A673 (cell line): ENCODE results near the gene EEF1AKMT3.

ENCODE experiments used
- EZH2 ChIP-seq: fragments of 200-600 bp; sonication (generic); IDR thresholded peaks from 2 replicates; pipeline ENCODE4 v1.6.1; 2017; ENCODE audit warnings: borderline replicate concordance, low read depth, mild to moderate bottlenecking, mixed read lengths, antibody characterized with exemption, low read length; ENCODE audit not compliant: poor library complexity, severe bottlenecking
- TF ChIP-seq, protein P1 (sequence below): fragments of 300-800, 200-600 bp; sonication (generic); conservative IDR thresholded peaks from 2 replicates; pipeline ENCODE4 v1.5.1; 2017; ENCODE audit warnings: low read depth, mild to moderate bottlenecking, antibody characterized with exemption, low read length, moderate library complexity, mixed read lengths

- TF ChIP-seq, protein P1, sequence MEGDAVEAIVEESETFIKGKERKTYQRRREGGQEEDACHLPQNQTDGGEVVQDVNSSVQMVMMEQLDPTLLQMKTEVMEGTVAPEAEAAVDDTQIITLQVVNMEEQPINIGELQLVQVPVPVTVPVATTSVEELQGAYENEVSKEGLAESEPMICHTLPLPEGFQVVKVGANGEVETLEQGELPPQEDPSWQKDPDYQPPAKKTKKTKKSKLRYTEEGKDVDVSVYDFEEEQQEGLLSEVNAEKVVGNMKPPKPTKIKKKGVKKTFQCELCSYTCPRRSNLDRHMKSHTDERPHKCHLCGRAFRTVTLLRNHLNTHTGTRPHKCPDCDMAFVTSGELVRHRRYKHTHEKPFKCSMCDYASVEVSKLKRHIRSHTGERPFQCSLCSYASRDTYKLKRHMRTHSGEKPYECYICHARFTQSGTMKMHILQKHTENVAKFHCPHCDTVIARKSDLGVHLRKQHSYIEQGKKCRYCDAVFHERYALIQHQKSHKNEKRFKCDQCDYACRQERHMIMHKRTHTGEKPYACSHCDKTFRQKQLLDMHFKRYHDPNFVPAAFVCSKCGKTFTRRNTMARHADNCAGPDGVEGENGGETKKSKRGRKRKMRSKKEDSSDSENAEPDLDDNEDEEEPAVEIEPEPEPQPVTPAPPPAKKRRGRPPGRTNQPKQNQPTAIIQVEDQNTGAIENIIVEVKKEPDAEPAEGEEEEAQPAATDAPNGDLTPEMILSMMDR: no peak
- TF ChIP-seq EZH2: no peak
Measured at GRCh38 chr12:57816001-57816854, 43.8 kb downstream of the EEF1AKMT3 start.
